DND-41 (cell line): ENCODE measurements around the gene HDAC4.

Experiments used
- ATAC-seq: fragments of 200-7000 bp; cut with Tn5 transposase; 3 replicates; pipeline ENCODE4 v1.9.1; 2021; ENCODE audit warnings: low read depth; ENCODE audit not compliant: insufficient read depth
- DNase-seq: peaks from one replicate; pipeline ENCODE4 v3.0.0-alpha.2; 2020
- H2AFZ ChIP-seq: 2 replicates; pipeline ENCODE4 v1.6.0; 2012; ENCODE audit warnings: low read depth, low read length
- H3K27ac ChIP-seq: 2 replicates; pipeline ENCODE4 v1.5.1; 2012; ENCODE audit warnings: low read length, inconsistent platforms
- H3K27me3 ChIP-seq: fragments of 200-600 bp; sonication (generic); 2 replicates; pipeline ENCODE4 v1.6.0; 2012; ENCODE audit warnings: low read length, mild to moderate bottlenecking, inconsistent platforms; ENCODE audit not compliant: insufficient read depth, poor library complexity
- H3K36me3 ChIP-seq: 2 replicates; pipeline ENCODE4 v1.5.1; 2012; ENCODE audit warnings: low read length, inconsistent platforms; ENCODE audit not compliant: insufficient read depth
- H3K4me1 ChIP-seq: 2 replicates; pipeline ENCODE4 v1.5.1; 2012; ENCODE audit warnings: mild to moderate bottlenecking, low read length; ENCODE audit not compliant: insufficient read depth
- H3K4me2 ChIP-seq: 2 replicates; pipeline ENCODE4 v1.6.0; 2012; ENCODE audit warnings: mild to moderate bottlenecking, moderate library complexity, low read length, inconsistent platforms; ENCODE audit not compliant: insufficient read depth
- H3K4me3 ChIP-seq, 2 experiments: fragments of 200-600 bp in 1 of 2; shearing (Covaris generic) in 1 of 2; 2 replicates each; pipeline ENCODE4 v1.5.1; 2012 to 2016; ENCODE audit warnings: inconsistent platforms in 2 of 2, low read length in 2 of 2, mild to moderate bottlenecking in 2 of 2, low read depth in 1 of 2, moderate library complexity in 1 of 2
- H3K79me2 ChIP-seq: 2 replicates; pipeline ENCODE4 v1.6.0; 2012; ENCODE audit warnings: low read length, inconsistent platforms; ENCODE audit not compliant: insufficient read depth
- H3K9ac ChIP-seq: 2 replicates; pipeline ENCODE4 v1.6.0; 2012; ENCODE audit warnings: low read depth, mild to moderate bottlenecking, inconsistent platforms, low read length, moderate library complexity
- H3K9me3 ChIP-seq: 2 replicates; pipeline ENCODE4 v1.5.1; 2012; ENCODE audit warnings: low read length, moderate library complexity, mild to moderate bottlenecking, inconsistent platforms; ENCODE audit not compliant: insufficient read depth, severe bottlenecking
- H4K20me1 ChIP-seq: 2 replicates; pipeline ENCODE4 v1.6.0; 2012; ENCODE audit warnings: low read length; ENCODE audit not compliant: insufficient read depth
- EZH2 ChIP-seq: IDR thresholded peaks from 3 replicates; pipeline ENCODE4 v1.6.1; 2012; ENCODE audit warnings: borderline replicate concordance, low read depth, mild to moderate bottlenecking, moderate library complexity, low read length, inconsistent platforms; ENCODE audit not compliant: severe bottlenecking
- TF ChIP-seq, protein P1 (sequence below): IDR thresholded peaks from 2 replicates; pipeline ENCODE4 v1.5.1; 2012; ENCODE audit warnings: borderline replicate concordance, low read length, moderate library complexity, mild to moderate bottlenecking; ENCODE audit not compliant: poor library complexity, severe bottlenecking; ENCODE audit errors: extremely low read depth

The HDAC4 gene

DNA sequence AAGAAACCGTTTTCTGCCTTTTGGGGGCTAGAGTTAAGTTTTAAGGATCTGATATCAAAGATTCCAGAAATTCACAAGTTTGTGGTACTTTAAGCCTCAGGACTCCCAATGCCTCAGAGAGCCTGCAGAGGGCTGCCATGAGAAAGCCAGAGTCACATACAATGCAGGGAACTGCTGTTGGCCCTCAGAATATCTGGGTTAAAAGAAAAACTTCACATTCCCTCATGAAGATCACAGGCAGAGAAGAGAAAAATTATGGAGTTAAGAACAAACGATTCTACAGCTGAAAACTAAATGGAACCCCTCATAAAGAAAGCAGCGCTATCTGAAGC, 39.5 kb downstream of the HDAC4 start:
- no peaks in the 10 kb centered on the region for H3K9me3 ChIP-seq
- H3K4me2 ChIP-seq = no peak overlapping the region
- ATAC-seq = no peak

DNA sequence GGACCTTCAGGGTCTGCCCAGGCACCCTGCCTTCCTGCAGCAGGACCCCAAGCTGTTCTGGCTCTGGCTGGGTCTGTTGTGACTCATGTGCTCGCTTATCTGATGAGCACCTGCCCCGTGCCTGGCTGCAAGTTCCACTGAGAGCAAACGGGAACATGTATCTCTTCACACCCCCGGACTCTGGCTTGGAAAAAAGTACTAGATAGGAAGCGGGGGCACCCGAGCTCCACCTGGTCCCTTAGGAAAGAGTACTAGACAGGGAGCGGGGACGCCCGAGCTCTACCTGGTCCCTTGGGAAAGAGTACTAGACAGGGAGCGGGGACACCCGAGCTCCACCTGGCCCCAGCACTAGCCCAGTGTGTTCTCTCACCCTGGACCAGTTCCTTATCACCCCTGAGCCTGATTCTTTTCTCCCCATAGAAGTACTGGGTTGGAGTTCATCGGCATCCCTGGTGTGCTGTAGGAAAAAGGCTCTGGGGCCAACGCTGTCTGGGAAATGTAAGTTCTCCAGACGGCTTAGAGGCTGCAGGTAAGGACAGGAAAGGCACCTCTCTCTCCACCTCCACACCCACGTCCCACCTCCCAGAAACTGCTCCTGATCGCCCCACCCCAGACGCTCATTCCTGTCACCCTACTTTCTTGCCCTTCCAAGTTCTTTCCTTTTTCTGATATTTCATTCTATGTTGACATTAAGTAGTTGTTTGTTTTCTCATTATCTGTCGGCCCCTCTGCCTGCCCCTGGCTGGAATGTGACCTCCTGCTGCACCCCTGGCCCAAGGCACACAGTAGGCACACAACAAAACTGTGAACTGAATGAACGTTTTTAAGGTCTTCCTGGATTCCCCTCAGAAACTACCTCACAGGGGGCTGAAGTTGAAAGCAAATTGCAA, 40.2 kb downstream of the HDAC4 start:
- peaks cover 13% of the 10 kb centered on the region for H3K4me1 ChIP-seq
- no peak overlapping the region for H3K9ac ChIP-seq
- peaks cover 2% of the 10 kb centered on the region for H3K9me3 ChIP-seq
- H3K4me2 ChIP-seq = no peak overlapping the region
- no peak for TF ChIP-seq EZH2
- TF ChIP-seq, protein P1, sequence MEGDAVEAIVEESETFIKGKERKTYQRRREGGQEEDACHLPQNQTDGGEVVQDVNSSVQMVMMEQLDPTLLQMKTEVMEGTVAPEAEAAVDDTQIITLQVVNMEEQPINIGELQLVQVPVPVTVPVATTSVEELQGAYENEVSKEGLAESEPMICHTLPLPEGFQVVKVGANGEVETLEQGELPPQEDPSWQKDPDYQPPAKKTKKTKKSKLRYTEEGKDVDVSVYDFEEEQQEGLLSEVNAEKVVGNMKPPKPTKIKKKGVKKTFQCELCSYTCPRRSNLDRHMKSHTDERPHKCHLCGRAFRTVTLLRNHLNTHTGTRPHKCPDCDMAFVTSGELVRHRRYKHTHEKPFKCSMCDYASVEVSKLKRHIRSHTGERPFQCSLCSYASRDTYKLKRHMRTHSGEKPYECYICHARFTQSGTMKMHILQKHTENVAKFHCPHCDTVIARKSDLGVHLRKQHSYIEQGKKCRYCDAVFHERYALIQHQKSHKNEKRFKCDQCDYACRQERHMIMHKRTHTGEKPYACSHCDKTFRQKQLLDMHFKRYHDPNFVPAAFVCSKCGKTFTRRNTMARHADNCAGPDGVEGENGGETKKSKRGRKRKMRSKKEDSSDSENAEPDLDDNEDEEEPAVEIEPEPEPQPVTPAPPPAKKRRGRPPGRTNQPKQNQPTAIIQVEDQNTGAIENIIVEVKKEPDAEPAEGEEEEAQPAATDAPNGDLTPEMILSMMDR = no peak
- H3K4me3 ChIP-seq = no peak overlapping the region
- H3K36me3 ChIP-seq = peaks cover 57% of the 10 kb centered on the region
- DNase-seq = no peak
- H3K79me2 ChIP-seq = peaks cover 100% of the 10 kb centered on the region
- H2AFZ ChIP-seq = no peak overlapping the region
- H3K27me3 ChIP-seq = no peaks in the 10 kb centered on the region
- ATAC-seq = no peak
- peak overlapping the region; percentile 34 for H3K27ac ChIP-seq
- H4K20me1 ChIP-seq = peaks cover 55% of the 10 kb centered on the region

More for the DNA sequence above, 39.5 kb downstream of the HDAC4 start:
- no peak for TF ChIP-seq EZH2
- TF ChIP-seq, protein P1 = no peak
- no peak for DNase-seq
- Histone ChIP-seq H3K27ac (peak overlapping the region; percentile 34), H3K4me1 (peaks cover 16% of the 10 kb centered on the region), H3K4me3 (no peak overlapping the region), H3K79me2 (peaks cover 100% of the 10 kb centered on the region), H2AFZ (no peak overlapping the region), H3K9ac (no peak overlapping the region), H4K20me1 (peaks cover 61% of the 10 kb centered on the region), H3K36me3 (peaks cover 58% of the 10 kb centered on the region), H3K27me3 (no peaks in the 10 kb centered on the region)

DNA sequence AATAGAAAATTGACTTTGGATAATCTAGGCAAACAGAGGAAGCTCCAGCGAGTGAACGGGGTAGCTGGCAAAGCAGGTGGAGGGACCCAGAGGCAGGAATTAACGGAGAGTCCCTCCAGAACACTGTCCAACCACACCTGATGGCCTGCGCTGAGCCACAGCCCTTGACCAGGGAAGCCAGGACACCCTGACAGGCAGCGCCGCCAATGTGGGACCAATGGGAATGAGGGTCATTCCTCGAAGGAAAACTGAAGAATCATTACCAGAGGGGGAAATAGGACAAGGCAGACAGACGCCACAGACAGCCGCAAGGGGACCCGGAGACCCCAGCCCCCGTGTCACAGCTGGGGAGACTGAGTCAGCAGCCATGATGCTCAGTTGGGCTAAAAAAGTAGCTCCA, 40.8 kb downstream of the HDAC4 start:
- H3K79me2 ChIP-seq = peaks cover 100% of the 10 kb centered on the region
- peaks cover 59% of the 10 kb centered on the region for H3K36me3 ChIP-seq
- H2AFZ ChIP-seq = no peak overlapping the region
- H3K4me3 ChIP-seq = no peak overlapping the region
- peaks cover 9% of the 10 kb centered on the region; the same call in 1 of the 2 replicates for H3K4me1 ChIP-seq
- H4K20me1 ChIP-seq = peaks cover 48% of the 10 kb centered on the region
- DNase-seq (no peak), ATAC-seq (no peak)
- no peak for TF ChIP-seq EZH2
- TF ChIP-seq, protein P1 = no peak
- no peaks in the 10 kb centered on the region for H3K27me3 ChIP-seq
- peaks cover 7% of the 10 kb centered on the region for H3K9me3 ChIP-seq
- H3K9ac ChIP-seq = no peak overlapping the region
- H3K27ac ChIP-seq = peak overlapping the region; percentile 34; the same call in 1 of the 2 replicates
- no peak overlapping the region for H3K4me2 ChIP-seq
